NCI-H1436 (cell line): Measurements from ENCODE around the gene CNTN5.
"Not testable (repeated sequence)": the region's sequence is repeated elsewhere in the genome, so short reads cannot be mapped to it uniquely, and the experiment has no call there.

Experiments
- DNase-seq: peaks from one replicate; lab custom pipeline; 2025; lab: John Stamatoyannopoulos, UW

The CNTN5 gene

DNA sequence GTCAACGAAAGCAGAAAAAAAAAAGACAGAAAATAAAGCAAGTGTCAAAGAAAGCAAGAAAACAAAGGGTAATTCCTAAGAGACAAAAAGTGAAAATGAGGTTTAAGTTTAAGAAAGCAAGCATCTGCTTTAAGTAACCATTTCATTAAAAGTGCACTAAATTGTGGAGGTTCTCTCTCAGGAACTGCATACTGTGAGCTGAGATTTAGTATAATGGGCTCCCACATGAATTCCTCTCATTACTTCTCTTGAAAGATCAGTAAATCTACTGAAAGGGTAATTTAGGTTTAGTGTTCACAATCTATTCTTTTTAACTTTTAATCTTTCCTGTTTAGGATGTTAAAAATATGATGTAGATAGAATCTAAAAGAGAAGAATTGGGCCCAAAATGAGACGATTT is 1201.0 kb downstream of the CNTN5 start:
- DNase-seq = no peak

DNA sequence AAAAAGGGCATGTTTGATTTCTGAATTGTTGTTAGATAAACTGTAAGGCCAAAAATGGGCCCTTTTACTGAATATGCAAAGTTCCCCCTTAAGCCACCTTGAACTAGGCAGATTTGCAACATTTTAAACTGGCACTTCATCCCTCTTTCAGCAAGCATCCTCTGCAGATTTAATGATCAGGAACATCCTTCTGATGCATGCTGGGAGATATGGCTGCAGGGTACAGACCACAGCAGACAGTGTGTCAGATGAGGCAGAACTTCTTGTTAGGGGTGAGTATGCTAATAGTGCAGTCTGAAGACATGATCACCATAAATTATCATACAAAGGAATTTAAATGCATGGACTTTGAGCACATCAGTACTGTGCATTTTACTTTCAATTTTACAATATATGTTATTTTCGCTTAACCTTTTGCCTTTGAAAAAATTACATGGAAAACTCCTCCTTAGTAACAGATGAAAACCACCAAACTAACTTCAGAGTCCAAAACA is 1203.8 kb downstream of the CNTN5 start:
- no peak for DNase-seq

DNA sequence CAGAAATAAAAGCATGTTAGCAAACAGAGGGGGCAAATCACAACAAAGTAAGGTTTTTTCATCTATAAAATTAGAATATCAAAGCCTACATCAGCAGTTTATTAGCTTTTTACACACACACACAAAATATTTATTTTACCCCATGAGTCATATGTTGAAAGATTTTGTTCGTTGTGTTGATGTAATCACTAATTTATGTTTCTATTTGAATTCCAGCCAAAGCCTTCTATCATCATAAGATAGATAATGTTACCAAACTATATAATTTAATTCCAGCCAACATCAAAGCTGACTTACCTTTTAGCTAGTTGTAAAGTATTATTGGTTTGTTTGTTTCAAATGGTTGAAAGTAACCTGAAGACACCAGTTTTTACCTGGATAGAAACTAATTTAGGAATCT is 1208.3 kb downstream of the CNTN5 start:
- no peak for DNase-seq

GRCh38 chr11:100232006-100232405 is 1211.3 kb downstream of the CNTN5 start:
- DNase-seq = no peak

DNA sequence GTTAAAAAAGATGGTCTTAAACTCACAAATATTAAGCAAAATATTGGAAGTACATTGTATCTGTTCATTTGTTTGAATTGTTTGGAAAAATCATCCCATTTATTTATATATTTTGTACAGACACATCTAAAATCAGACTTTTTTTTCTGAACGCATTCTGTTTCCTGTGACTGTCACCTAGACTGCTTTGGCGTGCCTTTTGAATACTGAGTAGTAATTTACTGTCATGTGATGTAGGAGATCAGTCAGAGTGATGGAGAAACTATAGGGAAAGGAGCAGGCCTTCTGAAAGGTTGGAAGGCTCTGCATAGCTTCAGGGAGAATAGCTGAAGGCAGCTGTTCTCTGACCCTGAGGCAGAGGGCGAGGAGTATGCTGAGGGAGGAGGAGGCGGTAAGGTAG is 1214.3 kb downstream of the CNTN5 start:
- no peak for DNase-seq

DNA sequence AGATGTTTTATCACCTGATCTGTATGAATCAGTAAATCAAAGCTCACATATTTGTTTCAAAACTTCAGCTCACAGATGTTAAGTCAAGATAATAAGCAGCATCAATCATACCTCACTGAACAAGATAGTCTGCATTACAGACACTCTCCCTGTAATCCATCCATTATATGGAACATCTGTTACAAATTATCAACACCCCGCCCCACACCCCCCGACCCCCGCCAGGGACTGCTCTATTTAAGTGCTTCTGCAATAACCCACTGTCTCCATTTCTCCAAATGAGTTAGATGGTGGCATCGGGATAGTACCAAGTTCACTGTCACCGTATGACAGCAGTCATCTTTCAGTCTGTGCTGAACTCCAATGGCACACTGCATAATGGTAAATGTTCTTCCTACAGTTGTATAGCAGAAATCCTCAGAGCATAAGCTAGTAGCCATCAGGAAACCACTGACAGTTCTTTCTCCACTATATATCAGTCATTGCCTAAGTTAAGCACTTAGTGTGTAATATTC is 1219.3 kb downstream of the CNTN5 start:
- no peak for DNase-seq

DNA sequence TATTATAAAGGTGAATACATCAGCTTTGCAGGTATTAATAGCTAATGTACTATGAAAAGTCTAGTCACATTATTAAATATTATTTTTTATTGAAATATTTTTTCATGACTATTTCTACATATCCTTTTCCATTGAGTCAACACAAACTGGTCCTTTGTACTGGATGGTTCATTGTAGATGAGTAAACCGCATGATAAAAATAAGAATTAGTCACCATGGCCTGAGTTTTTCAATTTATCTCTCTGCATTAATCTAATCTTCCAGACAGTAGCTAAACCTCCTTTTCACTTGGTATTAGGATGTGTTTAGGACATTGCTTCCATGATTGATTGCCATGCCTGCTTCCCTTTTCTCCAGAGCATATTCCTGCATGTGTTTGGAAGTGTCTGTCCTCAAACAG is 1227.0 kb downstream of the CNTN5 start:
- no peak for DNase-seq

DNA sequence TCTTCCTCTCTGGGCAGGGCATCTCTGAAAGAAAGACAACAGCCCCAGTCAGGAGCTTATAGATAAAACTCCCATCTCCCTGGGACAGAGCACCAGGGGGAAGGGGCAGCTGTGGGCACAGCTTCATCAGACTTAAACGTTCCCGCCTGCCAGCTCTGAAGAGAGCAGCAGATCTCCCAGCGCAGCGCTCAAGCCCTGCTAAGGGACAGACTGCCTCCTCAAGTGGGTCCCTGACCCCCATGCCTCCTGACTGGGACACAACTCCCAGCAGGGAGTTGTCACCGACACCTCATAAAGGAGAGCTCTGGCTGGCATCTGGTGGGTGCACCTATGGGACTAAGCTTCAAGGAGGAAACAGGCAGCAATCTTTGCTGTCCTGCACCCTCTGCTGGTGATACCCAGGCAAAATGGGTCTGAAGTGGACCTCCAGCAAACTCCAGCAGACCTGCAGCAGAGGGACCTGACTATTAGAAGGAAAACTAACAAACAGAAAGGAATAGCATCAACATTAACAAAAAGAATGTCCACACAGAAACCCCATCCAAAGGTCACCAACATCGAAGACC is 1236.6 kb downstream of the CNTN5 start:
- not testable (repeated sequence) for DNase-seq

- DNase-seq = no peak
Measured at GRCh38 chr11:100269516-100269915, 1248.8 kb downstream of the CNTN5 start.

DNA sequence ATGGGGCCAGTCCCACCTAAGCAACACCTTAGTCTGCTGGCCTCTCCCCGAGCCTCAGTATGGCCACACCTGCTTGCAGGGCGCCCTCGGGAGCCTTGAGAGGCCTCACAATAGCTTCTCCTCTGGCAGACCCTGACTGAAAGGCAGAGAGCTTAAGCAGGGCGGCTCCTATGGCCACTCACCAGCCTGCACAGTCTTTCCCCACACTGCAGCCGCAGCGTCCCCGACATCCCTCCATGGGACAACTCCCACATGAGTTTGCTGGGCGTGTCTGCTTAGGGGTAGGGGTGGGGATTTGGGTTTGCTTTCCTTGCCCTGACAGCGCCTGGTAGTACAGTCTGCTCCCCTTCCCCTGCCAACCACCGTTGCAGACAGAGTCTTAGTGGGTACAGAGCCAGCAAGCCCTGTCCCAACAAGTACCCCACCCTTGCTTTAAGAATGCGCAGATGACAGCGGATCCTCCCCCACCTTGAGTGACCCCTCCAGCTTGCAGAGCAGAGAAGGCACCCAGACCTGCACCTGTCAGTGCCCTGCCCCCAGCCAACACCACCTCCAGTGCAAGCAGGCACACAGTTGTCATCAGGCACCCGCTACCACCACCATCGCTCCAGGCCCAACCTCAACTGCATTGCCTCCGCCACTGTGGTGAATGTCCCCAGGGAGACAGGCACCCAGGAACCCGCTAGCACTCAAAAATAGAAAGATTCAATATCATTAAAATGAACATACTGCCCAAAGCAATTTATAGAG is 1252.5 kb downstream of the CNTN5 start:
- DNase-seq = no peak

DNA sequence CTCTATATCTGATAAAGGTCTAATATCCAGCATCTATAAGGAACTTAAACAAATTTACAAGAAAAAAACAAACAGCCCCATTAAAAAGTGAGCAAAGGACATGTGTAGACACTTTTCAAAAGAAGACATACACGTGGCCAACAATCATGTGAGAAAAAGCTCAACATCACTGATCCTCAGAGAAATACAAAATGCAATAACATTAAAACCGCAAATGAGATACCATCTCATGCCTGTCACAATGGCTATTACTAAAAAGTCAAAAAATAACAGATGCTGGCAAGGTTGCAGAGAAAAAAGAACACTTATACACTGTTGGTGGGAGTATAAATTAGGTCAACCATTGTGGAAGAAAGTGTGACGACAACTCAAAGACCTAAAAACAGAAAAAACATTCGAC is 1253.7 kb downstream of the CNTN5 start:
- not testable (repeated sequence) for DNase-seq

GRCh38 chr11:100294748-100295147 is 1274.0 kb downstream of the CNTN5 start:
- peak; percentile 31 for DNase-seq

GRCh38 chr11:100296051-100296679 is 1275.4 kb downstream of the CNTN5 start:
- DNase-seq = no peak

DNA sequence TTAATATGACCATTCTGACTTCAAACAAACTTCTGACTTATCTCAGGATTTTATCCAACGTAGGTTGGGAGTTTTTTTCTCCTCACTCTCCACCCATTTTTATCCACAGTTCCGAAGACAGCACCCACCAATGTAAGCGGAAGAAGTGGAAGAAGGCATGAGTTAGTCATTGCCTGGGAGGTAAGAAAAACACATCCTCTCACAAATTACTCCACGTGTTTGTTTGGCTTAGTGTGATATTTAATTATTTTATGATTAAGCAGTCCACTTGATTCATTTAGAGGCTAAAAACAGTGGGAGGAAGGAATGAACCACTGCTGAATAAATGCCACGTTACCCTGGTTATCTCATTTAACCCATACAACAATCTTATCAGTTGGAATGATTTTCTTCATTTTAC is 1276.8 kb downstream of the CNTN5 start:
- no peak for DNase-seq

DNA sequence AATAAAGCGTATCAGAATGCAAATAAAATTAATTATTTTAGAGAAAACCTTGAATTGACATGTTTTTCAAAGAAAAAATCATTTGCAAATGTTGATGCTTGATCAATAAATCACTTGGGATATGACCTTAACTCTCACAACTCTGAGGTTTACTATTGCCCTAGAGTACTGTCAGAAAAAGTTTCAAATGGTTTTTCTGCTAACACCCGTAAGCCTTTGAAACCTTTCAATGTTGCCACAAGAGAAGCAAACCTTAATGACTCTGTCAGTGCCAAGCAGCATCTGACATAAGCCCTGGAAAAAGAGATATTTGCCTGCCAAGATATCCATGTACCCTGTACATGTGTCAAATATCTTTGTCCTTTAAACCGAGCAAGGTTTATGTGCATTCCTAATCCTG is 1282.1 kb downstream of the CNTN5 start:
- DNase-seq = no peak

DNA sequence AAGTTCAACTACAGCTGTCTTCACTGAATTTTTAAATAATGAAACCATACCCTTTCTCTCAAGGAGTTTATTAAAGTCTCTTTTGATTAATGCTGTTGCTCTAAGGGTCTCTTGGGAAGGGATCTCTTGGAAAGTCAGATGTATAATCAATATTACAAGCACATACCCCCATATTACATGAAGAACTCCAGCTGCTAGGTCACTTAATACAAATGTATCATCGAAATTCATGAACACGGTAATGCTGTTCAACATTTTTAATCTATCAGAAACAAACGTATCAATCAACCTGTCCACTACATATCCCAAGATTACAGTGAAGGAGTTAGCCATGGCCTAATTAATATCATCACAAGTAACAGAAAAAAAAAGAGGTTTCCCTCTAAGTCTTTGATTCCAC is 1283.1 kb downstream of the CNTN5 start:
- DNase-seq = no peak

DNA sequence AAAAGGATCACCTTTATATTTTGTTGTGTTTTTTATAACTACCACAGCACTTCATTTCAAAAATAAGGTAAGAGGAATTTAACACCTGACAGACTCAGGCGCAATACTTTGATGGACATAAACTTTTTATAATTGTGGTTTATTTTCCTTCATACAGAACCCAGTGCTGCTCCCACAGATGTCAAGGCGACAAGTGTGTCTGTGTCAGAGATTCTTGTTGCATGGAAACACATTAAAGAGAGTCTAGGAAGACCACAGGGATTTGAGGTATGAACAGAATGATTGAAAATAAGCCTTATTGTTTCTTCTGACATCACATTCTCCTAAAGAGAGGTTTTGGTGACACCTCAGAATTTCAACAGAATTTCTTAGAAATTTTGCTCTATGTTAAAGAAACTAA is 1287.5 kb downstream of the CNTN5 start:
- no peak for DNase-seq

GRCh38 chr11:100315946-100316345 is 1295.2 kb downstream of the CNTN5 start:
- no peak for DNase-seq

GRCh38 chr11:100316952-100317351 is 1296.2 kb downstream of the CNTN5 start:
- DNase-seq = no peak

- no peak for DNase-seq
Measured at GRCh38 chr11:100319691-100320090, 1298.9 kb downstream of the CNTN5 start.

DNA sequence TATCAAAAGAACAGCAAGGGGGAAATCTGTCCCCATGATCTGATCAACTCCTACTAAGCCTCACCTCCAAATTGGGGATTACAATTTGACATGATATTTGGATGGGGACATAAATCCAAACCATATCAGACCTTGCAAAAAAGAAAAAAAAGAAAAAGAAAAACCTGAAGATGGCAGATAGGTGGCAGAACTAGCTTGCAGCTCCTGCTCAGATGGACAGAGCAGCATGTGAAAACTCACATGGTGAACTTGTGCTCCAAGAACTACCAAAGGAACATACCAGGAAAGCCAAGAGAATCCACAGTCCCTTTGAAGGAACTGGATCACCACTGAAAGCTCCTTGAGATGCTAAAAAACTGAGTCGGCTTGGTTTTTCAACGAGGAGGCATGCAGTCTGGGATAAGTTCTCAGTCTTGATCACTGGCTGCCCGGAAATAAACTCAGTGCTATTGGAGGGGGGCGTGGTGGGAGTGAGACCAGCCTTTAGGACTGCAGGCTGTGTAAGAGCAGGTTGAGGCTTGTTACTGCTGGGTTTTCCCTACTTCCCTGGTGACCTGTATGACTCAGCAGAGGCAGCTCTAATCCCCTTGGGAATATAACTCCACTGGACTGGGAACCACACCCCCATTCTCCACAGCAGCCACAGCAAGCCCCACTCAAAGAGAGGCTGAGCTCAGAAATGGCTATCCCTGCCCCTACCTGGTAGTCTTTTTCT is 1308.0 kb downstream of the CNTN5 start:
- DNase-seq = no peak

DNA sequence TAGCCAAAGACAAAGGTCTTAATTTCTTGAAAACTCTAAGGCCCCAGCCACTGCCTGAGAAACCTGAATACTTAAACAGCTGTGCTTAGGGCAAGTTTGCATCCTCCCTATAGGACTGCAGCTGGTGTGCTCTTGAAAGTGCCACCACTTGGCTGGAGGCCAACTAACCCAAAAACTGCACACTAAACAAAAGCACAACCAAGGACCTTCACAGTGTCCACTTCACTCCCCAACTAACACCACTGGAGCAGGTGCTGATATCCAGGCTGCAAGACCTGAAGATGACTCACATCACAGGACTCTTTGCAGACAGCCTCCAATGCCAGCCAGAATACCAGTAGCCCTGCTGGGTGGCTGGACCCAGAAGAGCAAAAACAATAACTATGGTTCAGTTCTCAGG is 1308.6 kb downstream of the CNTN5 start:
- DNase-seq = no peak

- DNase-seq = no peak
Measured at GRCh38 chr11:100336873-100337272, 1316.1 kb downstream of the CNTN5 start.
